Trophoblast cell (in vitro differentiated cells and primary cell): ENCODE measurements around the gene LPP.
A peak's percentile ranks its signal among the peaks of the same experiment; 100 is the strongest.

Experiments used
- DNase-seq, 2 donors: peaks; one replicate each; pipeline ENCODE4 v3.0.0-alpha.2; 2016
- H2AFZ ChIP-seq: 2 replicates; pipeline ENCODE4 v1.6.1; 2013; ENCODE audit warnings: low read length, moderate library complexity, mild to moderate bottlenecking; ENCODE audit not compliant: insufficient read depth, poor library complexity
- H2AK5ac ChIP-seq: 2 replicates; pipeline ENCODE4 v1.6.1; 2013; ENCODE audit warnings: mild to moderate bottlenecking, low read length
- H2BK120ac ChIP-seq: 2 replicates; pipeline ENCODE4 v1.6.1; 2013; ENCODE audit warnings: low read length, mild to moderate bottlenecking, moderate library complexity; ENCODE audit not compliant: insufficient read depth, poor library complexity
- H2BK12ac ChIP-seq: 2 replicates; pipeline ENCODE4 v1.6.1; 2013; ENCODE audit warnings: mild to moderate bottlenecking, low read length, moderate library complexity
- H2BK5ac ChIP-seq: 2 replicates; pipeline ENCODE4 v1.6.1; 2013; ENCODE audit warnings: low read length, low read depth, moderate library complexity, mild to moderate bottlenecking; ENCODE audit not compliant: poor library complexity
- H3K14ac ChIP-seq: 2 replicates; pipeline ENCODE4 v1.6.1; 2013; ENCODE audit warnings: mild to moderate bottlenecking, low read length
- H3K18ac ChIP-seq: 2 replicates; pipeline ENCODE4 v1.6.1; 2013; ENCODE audit warnings: mild to moderate bottlenecking, low read length
- H3K23ac ChIP-seq: 2 replicates; pipeline ENCODE4 v1.6.1; 2013; ENCODE audit warnings: low read length
- H3K27ac ChIP-seq: 2 replicates; pipeline ENCODE4 v1.5.1; 2013; ENCODE audit warnings: low read depth, mild to moderate bottlenecking, inconsistent platforms, low read length, moderate library complexity
- H3K27me3 ChIP-seq: 2 replicates; pipeline ENCODE4 v1.6.1; 2013; ENCODE audit warnings: inconsistent platforms, mild to moderate bottlenecking, low read length, moderate library complexity; ENCODE audit not compliant: insufficient read depth
- H3K36me3 ChIP-seq, 2 experiments: 1 replicate in 1 of 2; 2 replicates in 1 of 2; pipeline ENCODE4 v1.6.1; 2013; ENCODE audit warnings: low read length in 2 of 2, mild to moderate bottlenecking in 2 of 2, moderate library complexity in 1 of 2; ENCODE audit not compliant: insufficient read depth in 2 of 2, control insufficient read depth in 1 of 2
- H3K4ac ChIP-seq: 2 replicates; pipeline ENCODE4 v1.6.1; 2013; ENCODE audit warnings: low read depth, mild to moderate bottlenecking, low read length, moderate library complexity
- H3K4me1 ChIP-seq, 2 experiments: 1 replicate in 1 of 2; 2 replicates in 1 of 2; pipeline ENCODE4 v1.6.1; 2013; ENCODE audit warnings: low read length in 2 of 2, mild to moderate bottlenecking in 2 of 2, moderate library complexity in 1 of 2; ENCODE audit not compliant: insufficient read depth in 2 of 2, control insufficient read depth in 1 of 2
- H3K4me2 ChIP-seq: 2 replicates; pipeline ENCODE4 v1.6.1; 2013; ENCODE audit warnings: inconsistent platforms, mild to moderate bottlenecking, low read length, moderate library complexity
- H3K4me3 ChIP-seq: 2 replicates; pipeline ENCODE4 v1.5.1; 2013; ENCODE audit warnings: mild to moderate bottlenecking, low read depth, low read length, inconsistent platforms
- H3K79me1 ChIP-seq: one replicate; pipeline ENCODE4 v1.6.1; 2013; ENCODE audit warnings: low read length
- H3K79me2 ChIP-seq: 2 replicates; pipeline ENCODE4 v1.6.1; 2013; ENCODE audit warnings: low read length, mild to moderate bottlenecking; ENCODE audit not compliant: control insufficient read depth, insufficient read depth, poor library complexity
- H3K9ac ChIP-seq: 2 replicates; pipeline ENCODE4 v1.6.1; 2013; ENCODE audit warnings: mild to moderate bottlenecking, low read length
- H3K9me3 ChIP-seq: 2 replicates; pipeline ENCODE4 v1.6.1; 2013; ENCODE audit warnings: low read depth, mild to moderate bottlenecking, control low read depth, inconsistent platforms, low read length; ENCODE audit not compliant: insufficient read depth
- H4K12ac ChIP-seq: 2 replicates; pipeline ENCODE4 v1.6.1; 2013; ENCODE audit warnings: low read depth, mild to moderate bottlenecking, low read length, moderate library complexity
- H4K8ac ChIP-seq: 2 replicates; pipeline ENCODE4 v1.6.1; 2013; ENCODE audit warnings: low read depth, mild to moderate bottlenecking, low read length, moderate library complexity
- H4K91ac ChIP-seq: one replicate; pipeline ENCODE4 v1.6.1; 2013; ENCODE audit warnings: low read depth, mild to moderate bottlenecking, low read length, moderate library complexity
- WGBS: extraction: QIAGEN DNeasy Blood & Tissue Kit; methylation state at CpG from one replicate; pipeline ENCODE4 v1.1.7; 2013; ENCODE audit warnings: missing lambda C conversion rate; ENCODE audit not compliant: insufficient read length, insufficient coverage; ENCODE audit errors: extremely low coverage; 5-methylcytosine and 5-hydroxymethylcytosine counted together

LPP gene

DNA sequence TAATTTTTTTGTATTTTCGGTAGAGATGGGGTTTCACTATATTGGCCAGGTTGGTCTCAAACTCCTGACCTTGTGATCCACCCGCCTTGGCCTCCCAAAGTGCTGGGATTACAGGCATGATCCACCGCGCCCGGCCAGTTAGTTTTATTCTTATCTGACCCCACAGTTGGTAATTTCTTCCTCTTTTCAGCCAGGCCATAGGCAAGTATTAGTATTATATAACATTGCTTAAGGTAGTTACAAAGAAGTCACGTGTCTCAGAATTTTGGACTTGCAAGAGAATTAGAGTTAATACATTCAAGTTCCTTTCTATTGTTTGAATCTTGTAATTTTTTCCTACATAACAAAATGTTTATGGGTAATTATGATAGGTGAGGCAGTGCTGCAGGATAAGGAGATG lies 334.8 kb downstream of the LPP start:
- Histone ChIP-seq H3K18ac (no peak overlapping the region), H4K91ac (no peak overlapping the region), H3K9me3 (no peaks in the 10 kb centered on the region), H3K4ac (no peak overlapping the region), H3K4me3 (no peak overlapping the region), H3K4me1 (no peaks in the 10 kb centered on the region), H4K12ac (no peak overlapping the region), H3K27me3 (no peaks in the 10 kb centered on the region), H3K79me2 (no peaks in the 10 kb centered on the region), H4K8ac (no peak overlapping the region), H3K14ac (no peak overlapping the region), H3K9ac (no peak overlapping the region), H3K23ac (no peak overlapping the region), H3K36me3 (no peaks in the 10 kb centered on the region), H2BK120ac (no peak overlapping the region), H3K4me2 (no peak overlapping the region), H2AK5ac (no peak overlapping the region), H2BK5ac (no peak overlapping the region), H3K27ac (no peak overlapping the region), H3K79me1 (no peaks in the 10 kb centered on the region), H2BK12ac (no peak overlapping the region), H2AFZ (no peak overlapping the region)
- no peak for DNase-seq
- no CpG with 5 or more reads among the region's 6 CpGs for WGBS

DNA sequence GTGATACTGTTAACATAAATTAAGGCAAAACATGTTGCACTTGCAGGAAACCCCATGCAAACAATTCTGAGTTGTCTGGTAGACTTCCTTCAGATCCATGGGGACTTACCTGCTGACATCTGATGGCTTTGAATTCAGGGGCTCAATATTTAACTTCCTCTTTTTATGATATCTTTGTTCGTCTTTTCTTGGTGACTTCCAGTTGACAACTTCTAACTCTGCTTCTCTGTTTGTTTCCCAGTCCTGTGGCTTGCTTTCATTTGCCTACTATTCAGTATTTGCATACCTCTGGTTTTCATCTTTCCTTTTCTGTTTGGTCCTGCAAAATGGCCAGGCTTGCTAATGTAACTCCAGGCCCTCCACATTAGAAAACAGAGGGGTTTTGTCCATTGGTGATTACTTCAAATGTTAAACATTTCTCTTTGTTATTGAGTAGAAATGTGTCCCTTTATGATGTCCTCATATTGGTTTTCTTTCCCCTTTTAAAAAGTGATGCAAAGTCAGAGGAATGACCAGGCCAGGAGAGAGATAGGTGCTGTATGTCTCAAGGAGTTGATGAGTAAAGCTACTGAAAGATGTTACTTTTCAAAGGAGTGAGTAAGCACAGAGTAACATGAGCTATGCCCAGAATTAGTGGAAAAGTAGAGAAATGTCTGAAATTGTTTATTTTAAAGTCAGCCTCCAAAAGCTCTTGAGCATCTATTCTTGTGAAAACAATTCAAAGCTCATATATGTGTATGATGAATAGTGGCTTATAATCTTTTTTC lies 335.9 kb downstream of the LPP start:
- H3K79me1 ChIP-seq = no peaks in the 10 kb centered on the region
- H3K4ac ChIP-seq = no peak overlapping the region
- no peaks in the 10 kb centered on the region for H3K79me2 ChIP-seq
- H3K27me3 ChIP-seq = no peaks in the 10 kb centered on the region
- no peak overlapping the region for H2BK120ac ChIP-seq
- H2BK5ac ChIP-seq = no peak overlapping the region
- no peak overlapping the region for H3K14ac ChIP-seq
- no CpG with 5 or more reads among the region's 1 CpG for WGBS
- H4K91ac ChIP-seq = no peak overlapping the region
- H2AK5ac ChIP-seq = no peak overlapping the region
- H3K9me3 ChIP-seq = no peaks in the 10 kb centered on the region
- H2BK12ac ChIP-seq = no peak overlapping the region
- no peaks in the 10 kb centered on the region for H3K36me3 ChIP-seq
- H3K27ac ChIP-seq = no peak overlapping the region
- H3K4me1 ChIP-seq = no peaks in the 10 kb centered on the region
- DNase-seq = peak in 1 of 2 donors; percentile 40
- H4K12ac ChIP-seq = no peak overlapping the region
- no peak overlapping the region for H3K4me2 ChIP-seq
- H3K9ac ChIP-seq = no peak overlapping the region
- no peak overlapping the region for H3K18ac ChIP-seq
- H2AFZ ChIP-seq = no peak overlapping the region
- H3K4me3 ChIP-seq = no peak overlapping the region
- H4K8ac ChIP-seq = no peak overlapping the region
- H3K23ac ChIP-seq = no peak overlapping the region

DNA sequence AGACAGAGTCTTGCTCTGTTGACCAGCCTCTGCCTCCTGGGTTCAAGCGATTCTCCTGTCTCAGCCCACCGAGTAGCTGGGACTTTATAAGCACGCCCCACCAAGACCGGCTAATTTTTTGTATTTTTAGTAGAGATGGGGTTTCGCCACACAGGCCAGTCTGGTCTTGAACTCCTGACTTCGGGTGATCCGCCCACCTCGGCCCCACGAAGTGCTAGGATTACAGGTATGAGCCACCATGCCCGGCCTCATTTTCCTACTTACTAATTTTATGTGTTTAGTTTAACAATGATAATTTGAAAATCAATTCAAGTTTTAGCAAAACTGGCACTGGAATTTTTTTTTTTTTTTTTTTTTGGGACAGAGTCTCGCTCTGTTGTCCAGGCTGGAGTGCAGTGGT lies 336.5 kb downstream of the LPP start:
- Histone ChIP-seq H3K79me1 (no peaks in the 10 kb centered on the region), H2AFZ (no peak overlapping the region), H4K91ac (no peak overlapping the region), H2AK5ac (no peak overlapping the region), H3K27ac (no peak overlapping the region), H3K36me3 (no peaks in the 10 kb centered on the region), H3K23ac (no peak overlapping the region), H3K9me3 (no peaks in the 10 kb centered on the region), H2BK5ac (no peak overlapping the region), H4K12ac (no peak overlapping the region), H3K79me2 (no peaks in the 10 kb centered on the region), H3K18ac (no peak overlapping the region), H4K8ac (no peak overlapping the region), H3K9ac (no peak overlapping the region), H3K4ac (no peak overlapping the region), H3K4me3 (no peak overlapping the region), H3K27me3 (no peaks in the 10 kb centered on the region), H2BK12ac (no peak overlapping the region), H2BK120ac (no peak overlapping the region), H3K4me1 (no peaks in the 10 kb centered on the region), H3K4me2 (no peak overlapping the region), H3K14ac (no peak overlapping the region)
- DNase-seq = no peak
- WGBS = no CpG with 5 or more reads among the region's 11 CpGs

DNA sequence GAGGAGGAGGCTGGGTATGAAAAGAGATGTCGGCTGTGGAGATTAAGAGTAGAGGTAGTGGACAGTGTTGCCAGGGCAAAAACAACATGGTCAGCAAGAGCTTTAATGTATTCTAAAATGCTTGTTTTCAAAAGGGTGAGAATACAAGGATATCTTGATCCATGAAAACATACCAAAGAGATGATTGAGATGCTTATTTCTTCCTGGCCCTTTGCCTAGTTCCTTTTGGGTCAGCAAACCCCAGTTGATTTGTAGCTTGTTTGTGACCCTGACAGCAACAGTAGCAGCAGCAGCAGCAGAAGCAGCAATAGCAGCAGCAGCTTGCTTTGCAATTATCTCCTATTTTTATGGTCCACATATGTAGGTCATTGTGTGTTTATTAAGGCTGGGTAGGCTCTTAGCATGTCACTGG lies 337.3 kb downstream of the LPP start:
- H3K18ac ChIP-seq = no peak overlapping the region
- H3K36me3 ChIP-seq = no peaks in the 10 kb centered on the region
- H2AK5ac ChIP-seq = no peak overlapping the region
- H2BK12ac ChIP-seq = no peak overlapping the region
- H3K79me1 ChIP-seq = no peaks in the 10 kb centered on the region
- H3K4me3 ChIP-seq = no peak overlapping the region
- H3K4me1 ChIP-seq = no peaks in the 10 kb centered on the region
- DNase-seq = no peak
- no peak overlapping the region for H4K91ac ChIP-seq
- H3K9ac ChIP-seq = no peak overlapping the region
- H4K8ac ChIP-seq = no peak overlapping the region
- H3K27me3 ChIP-seq = no peaks in the 10 kb centered on the region
- no CpG with 5 or more reads among the region's 1 CpG for WGBS
- H2BK120ac ChIP-seq = no peak overlapping the region
- no peak overlapping the region for H3K27ac ChIP-seq
- no peak overlapping the region for H3K4ac ChIP-seq
- H2AFZ ChIP-seq = no peak overlapping the region
- no peak overlapping the region for H3K4me2 ChIP-seq
- H3K14ac ChIP-seq = no peak overlapping the region
- no peak overlapping the region for H3K23ac ChIP-seq
- no peaks in the 10 kb centered on the region for H3K9me3 ChIP-seq
- H4K12ac ChIP-seq = no peak overlapping the region
- no peaks in the 10 kb centered on the region for H3K79me2 ChIP-seq
- no peak overlapping the region for H2BK5ac ChIP-seq
